ENCODE measurements around the gene PRKCE. TPM values are rescaled to one million over a fixed set of nuclear protein-coding genes. Genes with fewer than 3 reads are reported as not detected.

The PRKCE gene
- total RNA-seq, 1 donor from 2014 or later = 85.0 TPM

GRCh38 chr2:46076251-46076650 lies 424.8 kb downstream of the PRKCE start:
- Histone ChIP-seq H3K27me3 (ENCODE audit: low read depth) (no peaks in the 10 kb centered on the region), H3K4me3 (peak overlapping the region; percentile 40), H3K27ac (peak overlapping the region; percentile 71), H3K4me1 (peaks cover 11% of the 10 kb centered on the region), H3K9me3 (no peaks in the 10 kb centered on the region), H3K36me3 (no peaks in the 10 kb centered on the region)
- no peak for TF ChIP-seq CTCF (IDR thresholded peaks at IDR 0.05)
- ATAC-seq (no peak), DNase-seq (no peak)
- intact Hi-C loops (cut with DNase I) = no loop called here

- ATAC-seq (no peak), DNase-seq (no peak)
- intact Hi-C loops (cut with DNase I) = no loop called here
- Histone ChIP-seq H3K4me3 (peak overlapping the region; percentile 40), H3K4me1 (peaks cover 11% of the 10 kb centered on the region), H3K9me3 (no peaks in the 10 kb centered on the region), H3K36me3 (no peaks in the 10 kb centered on the region), H3K27ac (peak overlapping the region; percentile 71), H3K27me3 (ENCODE audit: low read depth) (no peaks in the 10 kb centered on the region)
- no peak for TF ChIP-seq CTCF (IDR thresholded peaks at IDR 0.05)
These were observed 425.4 kb downstream of the PRKCE start for GRCh38 chr2:46076875-46077274.

- H3K27me3 ChIP-seq (ENCODE audit: low read depth) = no peaks in the 10 kb centered on the region
- DNase-seq = no peak
- peak overlapping the region; percentile 71 for H3K27ac ChIP-seq
- no peak for ATAC-seq
- peaks cover 7% of the 10 kb centered on the region for H3K4me1 ChIP-seq
- no peak for TF ChIP-seq CTCF (IDR thresholded peaks at IDR 0.05)
- no peaks in the 10 kb centered on the region for H3K9me3 ChIP-seq
- intact Hi-C loops (cut with DNase I) = no loop called here
- H3K4me3 ChIP-seq = peak overlapping the region; percentile 13
- H3K36me3 ChIP-seq = no peaks in the 10 kb centered on the region
These were observed 426.1 kb downstream of the PRKCE start for GRCh38 chr2:46077522-46078107.

GRCh38 chr2:46079985-46080560 lies 428.6 kb downstream of the PRKCE start:
- ATAC-seq (no peak), DNase-seq (no peak)
- intact Hi-C loops (cut with DNase I) = no loop called here
- no peak for TF ChIP-seq CTCF (IDR thresholded peaks at IDR 0.05)
- no peak overlapping the region for H3K4me3 ChIP-seq
- peak overlapping the region; percentile 12 for H3K27ac ChIP-seq
- H3K9me3 ChIP-seq = no peaks in the 10 kb centered on the region
- peaks cover under 1% of the 10 kb centered on the region for H3K36me3 ChIP-seq
- H3K4me1 ChIP-seq = peaks cover 13% of the 10 kb centered on the region
- no peaks in the 10 kb centered on the region for H3K27me3 ChIP-seq (ENCODE audit: low read depth)

DNA sequence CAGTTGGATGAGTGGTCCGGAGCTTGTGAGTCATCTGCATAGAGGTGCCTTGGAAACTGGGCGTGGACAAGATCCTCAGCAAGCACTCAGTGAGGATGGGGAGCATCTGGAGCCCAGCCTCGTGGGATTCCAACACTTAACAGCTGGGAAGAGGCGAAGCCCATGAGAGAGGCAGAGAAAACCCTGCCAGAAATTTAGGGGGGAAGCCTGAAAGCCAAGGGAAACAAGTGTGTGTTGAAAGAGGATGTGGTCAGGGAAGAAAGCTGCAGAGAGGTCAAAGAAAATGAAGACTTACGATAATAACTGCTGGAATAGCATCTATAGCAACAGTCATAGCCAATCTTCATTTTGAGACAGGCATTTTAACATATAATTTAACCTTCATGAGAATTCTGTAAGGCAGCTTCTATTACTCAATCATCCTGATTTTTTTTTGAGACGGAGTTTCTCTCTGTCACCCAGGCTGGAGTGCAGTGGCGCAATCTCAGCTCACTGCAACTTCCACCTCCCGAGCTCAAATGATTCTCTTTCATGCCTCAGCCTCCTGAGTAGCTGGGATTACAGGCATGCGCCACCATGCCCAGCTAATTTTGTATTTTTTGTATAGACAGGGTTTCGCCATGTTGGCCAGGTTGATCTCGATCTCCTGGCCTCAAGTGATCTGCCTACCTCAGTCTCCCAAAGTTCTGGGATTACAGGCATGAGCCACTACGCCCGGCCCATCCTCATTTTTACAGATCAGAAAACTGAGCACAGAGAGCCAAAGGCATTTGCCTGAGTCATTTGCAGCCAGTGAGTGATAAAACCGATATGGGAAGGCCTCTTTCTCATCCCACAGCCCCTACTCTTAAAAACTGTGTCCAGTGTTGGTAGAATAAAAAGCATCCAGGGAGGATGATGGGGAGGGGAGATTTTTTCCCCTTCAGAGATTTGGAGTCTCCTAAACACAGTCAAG lies 431.3 kb downstream of the PRKCE start:
- DNase-seq = no peak
- no peak overlapping the region for H3K27ac ChIP-seq
- H3K36me3 ChIP-seq = peaks cover 15% of the 10 kb centered on the region
- intact Hi-C loops (cut with DNase I) = no loop called here
- peaks cover 34% of the 10 kb centered on the region for H3K4me1 ChIP-seq
- ATAC-seq = peak; percentile 31 to 43
- H3K27me3 ChIP-seq (ENCODE audit: low read depth) = no peaks in the 10 kb centered on the region
- H3K4me3 ChIP-seq = no peak overlapping the region
- TF ChIP-seq CTCF (IDR thresholded peaks at IDR 0.05) = no peak
- no peaks in the 10 kb centered on the region for H3K9me3 ChIP-seq
